Left lung (tissue), 10 donors: ENCODE data around the gene LPIN3. TPM values are rescaled to one million over a fixed set of nuclear protein-coding genes. Genes with fewer than 3 reads are reported as not detected.

ENCODE experiments used
- ATAC-seq: fragments of 200-7000 bp; cut with Tn5 transposase; one replicate; pipeline ENCODE4 v1.9.1; 2020; ENCODE audit warnings: moderate library complexity
- DNase-seq, 4 donors: peaks; one replicate each; pipeline ENCODE4 v3.0.0-alpha.2; 2013 to 2020
- H3K27ac ChIP-seq, 2 donors: fragments of 200-600 bp; sonication (generic) in 1 of 2; one replicate each; pipeline versions ENCODE4 v1.5.0 to v1.8.0; 2020 to 2021
- H3K27me3 ChIP-seq, 2 donors: fragments of 200-600 bp; sonication (generic) in 1 of 2; one replicate each; pipeline versions ENCODE4 v1.5.0 to v1.8.0; 2020 to 2021
- H3K36me3 ChIP-seq, 2 donors: fragments of 200-600 bp; sonication (generic) in 1 of 2; one replicate each; pipeline versions ENCODE4 v1.5.0 to v1.8.0; 2020 to 2021
- H3K4me1 ChIP-seq, 2 donors: fragments of 200-600 bp; one replicate each; pipeline ENCODE4 v1.8.0; 2021
- H3K4me3 ChIP-seq, 2 donors: fragments of 200-600 bp; sonication (generic) in 1 of 2; one replicate each; pipeline versions ENCODE4 v1.5.0 to v1.8.0; 2020 to 2021; ENCODE audit warnings: mild to moderate bottlenecking in 1 of 2
- H3K9me3 ChIP-seq, 2 donors: fragments of 200-600 bp; sonication (generic) in 1 of 2; one replicate each; pipeline versions ENCODE4 v1.5.0 to v1.8.0; 2020 to 2021
- intact Hi-C, 2 donors: fragments of 100-400 bp; cut with DNase I; formaldehyde crosslinking; loops; one replicate each; pipeline versions ENCODE4 v1.11.2 to v1.14.2; 2022
- polyA plus RNA-seq, 6 donors: library from polyadenylated mRNA; unstranded; fragments of 120-200 nt; gene quantifications; one replicate each; pipeline ENCODE4 v1.2.1, GENCODE V29; 2013; ENCODE audit not compliant: insufficient read length in 6 of 6
- total RNA-seq, 2 donors: library from RNA; stranded (reverse); fragmentation: NEBNext Ultra II Directional; extraction: Animal tissue kit (Norgen Biotek cat#: 25700); gene quantifications; one replicate each; pipeline ENCODE4 v1.2.1, GENCODE V29; 2021
- TF ChIP-seq, protein P1 (sequence below), 2 donors: fragments of 200-600 bp; sonication (generic) in 1 of 2; IDR thresholded peaks; one replicate each; pipeline versions ENCODE4 v1.5.0 to v1.8.0; 2021; ENCODE audit warnings: antibody characterized with exemption in 2 of 2
- donor health status: DM: no; HTN: yes; CAD: no.
- donor health status: DM: no; HTN: no; CAD: no.

LPIN3 gene
- total and polyA plus RNA-seq, 8 donors: 9.6 to 20.4 (median 14.2) TPM

DNA sequence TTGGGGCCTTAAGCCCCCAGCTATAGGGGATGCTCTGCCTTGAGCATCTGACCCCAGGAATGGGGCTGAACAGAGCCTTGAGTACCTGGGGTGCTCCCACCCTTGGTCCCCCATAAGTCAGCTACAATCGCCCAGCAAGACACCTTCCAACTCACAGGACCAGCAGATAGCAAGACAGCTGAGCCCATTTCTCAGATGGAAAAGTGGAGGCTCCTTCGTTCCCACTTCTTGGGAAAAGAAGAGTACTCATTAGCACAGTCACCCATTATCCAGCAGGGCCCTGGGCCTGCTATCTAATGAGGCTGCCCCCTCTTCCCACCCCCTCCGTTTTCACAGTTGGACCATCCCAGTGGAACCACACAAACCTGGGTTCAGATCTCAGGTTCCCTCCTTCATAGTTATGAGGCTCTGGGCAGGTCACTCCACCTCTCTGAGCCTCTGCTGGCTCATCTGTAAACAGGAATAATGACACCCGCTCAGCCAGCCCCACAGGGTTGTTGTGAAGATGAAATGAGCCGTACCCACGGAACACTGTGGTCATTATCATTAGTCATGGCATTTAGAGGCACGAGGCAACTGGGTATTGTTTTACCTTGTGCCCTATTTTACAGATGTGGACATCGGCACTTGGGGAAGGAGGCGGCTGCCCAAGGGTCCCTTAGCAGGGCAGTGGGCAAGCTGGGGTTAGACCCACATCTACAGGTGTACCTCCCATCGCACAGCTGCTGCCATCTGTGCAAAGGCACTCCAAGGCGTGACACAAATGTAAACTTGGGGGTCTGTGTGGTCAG lies 4.5 kb downstream of the LPIN3 start:
- ATAC-seq (no peak), DNase-seq (peak in 1 of 4 donors; percentile 33)
- H3K9me3 ChIP-seq: no peaks in the 10 kb centered on the region
- TF ChIP-seq, protein P1, sequence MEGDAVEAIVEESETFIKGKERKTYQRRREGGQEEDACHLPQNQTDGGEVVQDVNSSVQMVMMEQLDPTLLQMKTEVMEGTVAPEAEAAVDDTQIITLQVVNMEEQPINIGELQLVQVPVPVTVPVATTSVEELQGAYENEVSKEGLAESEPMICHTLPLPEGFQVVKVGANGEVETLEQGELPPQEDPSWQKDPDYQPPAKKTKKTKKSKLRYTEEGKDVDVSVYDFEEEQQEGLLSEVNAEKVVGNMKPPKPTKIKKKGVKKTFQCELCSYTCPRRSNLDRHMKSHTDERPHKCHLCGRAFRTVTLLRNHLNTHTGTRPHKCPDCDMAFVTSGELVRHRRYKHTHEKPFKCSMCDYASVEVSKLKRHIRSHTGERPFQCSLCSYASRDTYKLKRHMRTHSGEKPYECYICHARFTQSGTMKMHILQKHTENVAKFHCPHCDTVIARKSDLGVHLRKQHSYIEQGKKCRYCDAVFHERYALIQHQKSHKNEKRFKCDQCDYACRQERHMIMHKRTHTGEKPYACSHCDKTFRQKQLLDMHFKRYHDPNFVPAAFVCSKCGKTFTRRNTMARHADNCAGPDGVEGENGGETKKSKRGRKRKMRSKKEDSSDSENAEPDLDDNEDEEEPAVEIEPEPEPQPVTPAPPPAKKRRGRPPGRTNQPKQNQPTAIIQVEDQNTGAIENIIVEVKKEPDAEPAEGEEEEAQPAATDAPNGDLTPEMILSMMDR (IDR thresholded peaks at IDR 0.05): no peak
- H3K27ac ChIP-seq: no peak overlapping the region
- peaks cover 0 to 7% of the 10 kb centered on the region in 2 donors for H3K4me1 ChIP-seq
- intact Hi-C loops: no loop called here
- H3K36me3 ChIP-seq: peaks cover 0 to 12% of the 10 kb centered on the region in 2 donors
- H3K4me3 ChIP-seq: no peak overlapping the region
- no peaks in the 10 kb centered on the region for H3K27me3 ChIP-seq

DNA sequence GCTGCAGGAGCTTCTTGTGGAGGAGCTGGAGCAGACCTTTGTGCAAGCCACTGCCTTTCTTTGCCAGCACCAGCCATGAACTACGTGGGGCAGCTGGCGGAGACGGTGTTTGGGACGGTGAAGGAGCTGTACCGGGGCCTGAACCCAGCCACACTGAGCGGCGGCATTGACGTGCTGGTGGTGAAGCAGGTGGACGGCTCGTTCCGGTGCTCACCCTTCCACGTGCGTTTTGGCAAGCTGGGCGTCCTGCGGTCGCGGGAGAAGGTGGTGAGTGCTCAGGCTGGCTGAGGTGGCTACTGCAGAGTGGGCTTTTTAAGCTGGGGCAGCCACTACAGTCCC lies 5.1 kb downstream of the LPIN3 start:
- TF ChIP-seq, protein P1 (IDR thresholded peaks at IDR 0.05): no peak
- DNase-seq (no peak), ATAC-seq (no peak)
- peaks cover 0 to 12% of the 10 kb centered on the region in 2 donors for H3K36me3 ChIP-seq
- H3K4me3 ChIP-seq: no peak overlapping the region
- intact Hi-C loops: no loop called here
- H3K4me1 ChIP-seq: peaks cover 0 to 2% of the 10 kb centered on the region in 2 donors
- no peaks in the 10 kb centered on the region for H3K9me3 ChIP-seq
- H3K27ac ChIP-seq: no peak overlapping the region
- no peaks in the 10 kb centered on the region for H3K27me3 ChIP-seq

DNA sequence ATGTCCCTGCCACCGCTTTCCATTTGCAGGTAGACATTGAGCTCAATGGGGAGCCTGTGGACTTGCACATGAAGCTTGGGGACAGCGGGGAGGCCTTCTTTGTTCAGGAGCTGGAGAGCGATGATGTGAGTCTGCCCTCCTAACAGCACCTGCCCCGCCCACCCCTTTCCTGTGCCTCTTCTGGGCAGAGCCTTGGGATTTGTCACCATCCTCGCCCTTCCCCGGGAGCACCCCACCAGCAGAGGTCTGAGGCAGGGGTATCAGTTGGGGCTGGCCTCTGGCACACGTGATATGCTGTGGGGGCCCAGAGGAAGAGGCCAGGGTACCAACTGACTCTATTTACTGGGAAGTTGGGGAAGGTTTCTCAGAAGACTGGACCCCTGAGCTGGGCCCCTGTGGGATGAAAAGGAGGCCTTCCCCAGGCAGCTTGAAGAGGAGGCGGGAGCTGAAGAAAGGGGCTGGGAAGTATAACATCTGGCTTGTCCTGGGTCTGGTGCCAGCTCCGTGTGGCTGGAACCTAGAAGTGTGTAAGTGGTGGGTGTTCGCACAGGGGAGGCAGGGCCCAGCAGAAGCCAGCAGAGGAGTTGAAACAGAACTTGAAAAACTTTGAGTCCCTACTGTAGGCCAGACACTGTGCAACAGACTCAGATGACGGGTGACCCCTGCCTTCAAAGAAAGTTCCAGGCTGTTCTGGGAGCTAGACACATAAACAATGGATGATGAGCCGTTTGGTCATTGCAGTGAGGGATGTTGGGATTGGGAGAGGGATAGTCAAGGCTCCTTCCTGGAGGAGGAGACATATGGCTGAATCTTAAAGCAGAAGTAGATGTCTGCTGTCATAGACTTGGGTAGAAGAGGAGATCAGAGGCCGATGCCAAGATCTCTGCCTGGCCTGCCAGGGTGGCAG lies 7.2 kb downstream of the LPIN3 start:
- H3K27me3 ChIP-seq: no peaks in the 10 kb centered on the region
- ATAC-seq (no peak), DNase-seq (no peak)
- TF ChIP-seq, protein P1 (IDR thresholded peaks at IDR 0.05): no peak
- intact Hi-C loops: no loop called here
- H3K27ac ChIP-seq: no peak overlapping the region
- H3K9me3 ChIP-seq: no peaks in the 10 kb centered on the region
- H3K4me3 ChIP-seq: no peak overlapping the region
- peaks cover 0 to 21% of the 10 kb centered on the region in 2 donors for H3K36me3 ChIP-seq
- no peaks in the 10 kb centered on the region for H3K4me1 ChIP-seq

DNA sequence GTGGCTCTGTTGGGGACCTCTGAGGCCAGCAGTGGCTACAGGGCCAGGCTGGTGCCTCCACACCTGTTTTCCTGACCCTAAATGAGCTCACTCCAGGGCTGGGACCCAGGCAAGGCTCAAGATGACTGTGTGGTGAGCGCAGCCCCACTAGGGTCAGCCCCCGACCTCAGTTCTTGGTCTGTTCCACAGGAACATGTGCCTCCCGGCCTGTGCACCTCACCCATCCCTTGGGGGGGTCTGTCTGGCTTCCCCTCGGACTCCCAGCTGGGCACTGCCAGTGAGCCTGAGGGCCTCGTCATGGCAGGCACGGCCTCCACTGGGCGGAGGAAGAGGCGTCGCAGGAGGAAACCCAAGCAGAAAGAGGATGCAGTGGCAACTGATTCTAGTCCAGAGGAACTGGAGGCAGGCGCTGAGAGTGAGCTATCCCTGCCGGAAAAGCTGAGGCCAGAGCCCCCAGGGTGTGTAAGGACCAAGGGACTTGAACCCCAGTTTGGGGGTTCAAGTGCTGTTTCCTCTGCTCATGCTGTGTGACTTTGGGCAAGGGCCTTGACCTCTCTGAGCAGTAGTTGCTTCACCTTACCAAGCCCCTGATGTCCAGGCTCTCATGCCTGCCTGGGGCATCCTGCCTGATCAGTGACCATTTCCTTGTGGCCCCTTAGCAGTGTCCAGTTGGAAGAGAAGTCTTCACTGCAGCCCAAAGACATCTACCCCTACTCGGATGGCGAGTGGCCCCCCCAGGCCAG lies 8.0 kb downstream of the LPIN3 start:
- ATAC-seq: no peak
- H3K4me1 ChIP-seq: no peaks in the 10 kb centered on the region

More for the DNA sequence above, 8.0 kb downstream of the LPIN3 start:
- TF ChIP-seq, protein P1 (IDR thresholded peaks at IDR 0.05): no peak
- no peaks in the 10 kb centered on the region for H3K9me3 ChIP-seq
- DNase-seq: no peak
- peaks cover 0 to 21% of the 10 kb centered on the region in 2 donors for H3K36me3 ChIP-seq
- H3K27ac ChIP-seq: no peak overlapping the region
- intact Hi-C loops: no loop called here
- no peak overlapping the region for H3K4me3 ChIP-seq
- no peaks in the 10 kb centered on the region for H3K27me3 ChIP-seq
